ENCODE results near the gene LIN7C.

Gene LIN7C, protein sequence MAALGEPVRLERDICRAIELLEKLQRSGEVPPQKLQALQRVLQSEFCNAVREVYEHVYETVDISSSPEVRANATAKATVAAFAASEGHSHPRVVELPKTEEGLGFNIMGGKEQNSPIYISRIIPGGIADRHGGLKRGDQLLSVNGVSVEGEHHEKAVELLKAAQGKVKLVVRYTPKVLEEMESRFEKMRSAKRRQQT

DNA sequence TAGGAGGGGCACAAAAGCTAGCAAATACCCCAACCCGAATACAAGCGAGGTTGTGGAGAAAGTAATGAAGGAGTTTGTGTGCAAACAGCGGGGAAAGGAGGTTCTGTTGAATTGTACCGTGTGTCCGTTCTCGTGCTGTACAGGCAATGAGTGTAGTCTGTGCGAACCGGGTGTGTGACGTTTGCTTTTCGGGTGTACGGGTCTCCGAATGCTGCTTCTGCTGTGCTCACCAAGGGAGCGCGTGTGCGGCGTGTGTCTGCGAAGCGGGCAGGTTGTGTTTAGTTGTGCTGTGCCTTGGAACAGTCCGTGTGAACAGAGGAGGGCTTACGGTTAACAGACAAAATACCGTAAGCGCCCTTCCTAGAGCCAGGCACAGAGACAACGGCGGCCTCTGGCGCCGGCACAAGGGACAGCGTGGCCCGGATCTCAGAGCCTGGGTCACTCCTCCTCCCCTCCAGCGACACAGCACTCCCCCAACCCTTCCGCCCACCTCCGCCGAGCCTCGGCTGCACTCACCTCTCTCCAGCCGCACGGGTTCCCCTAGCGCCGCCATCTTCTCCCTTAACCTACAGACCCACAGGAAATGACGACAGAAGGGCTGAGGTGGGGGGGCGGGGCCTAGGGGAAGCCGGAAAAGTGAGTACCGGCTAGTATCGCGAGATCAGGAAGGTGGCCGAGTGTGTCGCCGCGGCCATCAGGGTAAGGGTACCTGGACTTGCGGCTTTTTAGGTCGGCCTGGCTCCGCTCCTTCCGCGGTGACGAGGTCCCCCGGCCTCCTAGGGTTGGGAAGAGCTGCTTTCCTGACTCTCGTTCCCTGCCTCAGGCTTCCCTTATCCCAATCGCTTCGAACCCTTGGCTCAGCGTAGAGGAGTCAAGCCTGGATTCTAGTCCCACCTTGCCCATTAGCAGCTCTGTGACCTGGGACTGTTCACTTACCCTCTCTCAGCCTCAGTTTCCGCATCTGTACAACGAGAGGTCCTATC is at the start of gene LIN7C:
TSS of gene LIN7C (minus strand) at position 570 of the 983 bp plus-strand sequence. CDS start at position 553, 17 bp downstream.
- Mint-ChIP-seq H3K36me3 (peaks cover 9% of the 10 kb centered on the region), H3K9me3 (peaks cover 3% of the 10 kb centered on the region)

DNA sequence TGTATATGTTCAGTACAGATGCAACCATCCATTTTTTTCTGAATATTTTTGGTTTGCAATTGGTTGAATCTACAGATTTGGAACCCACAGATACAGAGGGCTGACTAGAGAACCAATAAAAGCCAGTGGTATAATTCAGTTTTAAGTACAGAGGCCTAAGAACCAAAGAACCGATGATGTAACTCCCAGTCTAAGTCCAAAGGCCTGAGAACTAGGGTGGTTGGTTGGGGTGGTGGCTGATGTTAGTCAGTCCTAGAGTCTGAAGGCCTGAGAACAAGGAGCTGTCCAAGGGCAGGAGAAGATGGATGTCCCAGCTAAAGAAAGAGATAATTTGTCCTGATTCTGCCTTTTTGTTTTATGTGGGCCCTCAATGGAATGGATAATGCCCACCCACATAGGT is 48.7 kb upstream of the LIN7C start:
- ATAC-seq (ENCODE audit: low read depth), result no peak
- Mint-ChIP-seq H3K27ac (no peak overlapping the region), H3K9me3 (peaks cover 1% of the 10 kb centered on the region), H3K4me1 (no peaks in the 10 kb centered on the region), H3K4me3 (no peak overlapping the region), H3K36me3 (no peaks in the 10 kb centered on the region), H3K27me3 (peaks cover 3% of the 10 kb centered on the region)
- DNase-seq (ENCODE audit: low spot score in 2 of 2), result no peak

More for the DNA sequence above, at the start of gene LIN7C:
- DNase-seq (ENCODE audit: low spot score in 2 of 2), result peak; percentile 77 to 86
- ATAC-seq (ENCODE audit: low read depth), result peak; percentile 90
- Mint-ChIP-seq H3K4me3 (peak within 1 kb of the TSS; percentile 100), H3K4me1 (peaks cover 25% of the 10 kb centered on the region), H3K27ac (peak within 1 kb of the TSS; percentile 96), H3K27me3 (no peaks in the 10 kb centered on the region)

DNA sequence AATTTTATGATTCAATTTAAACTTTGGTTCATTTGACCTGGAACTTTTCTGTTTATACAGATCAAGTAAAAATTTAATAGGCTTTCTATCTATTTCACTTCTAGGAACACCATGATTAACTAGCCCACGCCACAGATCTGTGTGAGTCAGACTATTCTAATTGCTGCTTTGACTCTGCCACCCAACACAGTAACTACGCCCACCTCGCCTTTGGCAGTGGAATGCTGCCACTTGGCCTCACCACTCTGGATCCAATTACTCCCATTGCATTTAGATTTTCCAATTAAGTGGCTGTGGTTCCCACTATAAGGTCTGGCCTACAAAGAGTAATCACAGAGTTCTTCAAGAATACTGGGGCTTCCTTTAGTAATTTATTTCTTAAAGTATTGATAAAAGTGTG is 46.6 kb upstream of the LIN7C start:
- H3K36me3 Mint-ChIP-seq, result no peaks in the 10 kb centered on the region
- no peak overlapping the region for H3K27ac Mint-ChIP-seq
- no peak for ATAC-seq (ENCODE audit: low read depth)
- DNase-seq (ENCODE audit: low spot score in 2 of 2), result no peak
- H3K27me3 Mint-ChIP-seq, result no peaks in the 10 kb centered on the region
- no peak overlapping the region for H3K4me3 Mint-ChIP-seq
- H3K4me1 Mint-ChIP-seq, result no peaks in the 10 kb centered on the region
- H3K9me3 Mint-ChIP-seq, result no peaks in the 10 kb centered on the region

DNA sequence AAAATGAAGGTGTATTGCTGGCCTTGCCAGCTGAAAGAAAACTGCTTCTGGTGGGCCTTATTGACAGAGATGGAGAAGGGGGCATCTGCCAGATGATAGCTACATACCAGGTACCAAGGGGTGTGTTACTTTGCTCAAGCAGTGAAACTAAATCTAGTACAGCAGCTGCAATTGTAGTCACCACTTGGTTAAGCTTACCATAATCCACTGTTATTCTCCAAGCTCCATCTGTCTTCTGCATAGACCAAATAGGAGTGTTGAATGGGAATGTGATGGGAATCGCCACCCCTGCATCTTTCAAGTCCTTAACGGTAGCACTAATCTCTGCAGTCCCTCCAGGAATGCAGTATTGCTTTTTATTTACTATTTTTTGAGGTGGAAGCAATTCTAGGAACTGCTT is 45.8 kb upstream of the LIN7C start:
- H3K4me1 Mint-ChIP-seq, result no peaks in the 10 kb centered on the region

DNA sequence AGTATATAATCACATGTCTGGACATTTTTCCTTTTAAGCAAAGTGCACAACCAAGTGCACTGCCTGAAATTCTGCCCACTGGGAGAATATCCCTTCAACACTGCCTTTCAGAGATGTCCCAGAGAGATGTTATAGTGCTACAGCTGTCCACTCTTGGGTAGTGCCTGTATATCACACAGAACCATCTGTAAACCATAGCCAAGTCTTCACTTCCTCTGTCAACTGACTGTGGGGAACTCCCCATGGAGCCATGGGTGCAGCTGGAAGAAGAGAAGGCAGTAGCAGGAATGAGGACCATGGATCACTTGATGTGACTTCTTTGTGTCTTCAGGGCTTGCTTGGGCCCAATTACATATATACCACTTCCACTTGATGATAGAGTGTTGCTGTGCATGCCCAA is 44.6 kb upstream of the LIN7C start:
- Mint-ChIP-seq H3K4me3 (no peak overlapping the region), H3K36me3 (no peaks in the 10 kb centered on the region), H3K27me3 (no peaks in the 10 kb centered on the region), H3K9me3 (no peaks in the 10 kb centered on the region), H3K4me1 (no peaks in the 10 kb centered on the region), H3K27ac (no peak overlapping the region)
- DNase-seq (ENCODE audit: low spot score in 2 of 2) (no peak), ATAC-seq (ENCODE audit: low read depth) (no peak)

More for the DNA sequence above, 45.8 kb upstream of the LIN7C start:
- no peaks in the 10 kb centered on the region for H3K36me3 Mint-ChIP-seq
- H3K9me3 Mint-ChIP-seq, result no peaks in the 10 kb centered on the region
- no peak overlapping the region for H3K27ac Mint-ChIP-seq
- DNase-seq (ENCODE audit: low spot score in 2 of 2), result no peak
- ATAC-seq (ENCODE audit: low read depth), result no peak
- no peak overlapping the region for H3K4me3 Mint-ChIP-seq
- no peaks in the 10 kb centered on the region for H3K27me3 Mint-ChIP-seq

DNA sequence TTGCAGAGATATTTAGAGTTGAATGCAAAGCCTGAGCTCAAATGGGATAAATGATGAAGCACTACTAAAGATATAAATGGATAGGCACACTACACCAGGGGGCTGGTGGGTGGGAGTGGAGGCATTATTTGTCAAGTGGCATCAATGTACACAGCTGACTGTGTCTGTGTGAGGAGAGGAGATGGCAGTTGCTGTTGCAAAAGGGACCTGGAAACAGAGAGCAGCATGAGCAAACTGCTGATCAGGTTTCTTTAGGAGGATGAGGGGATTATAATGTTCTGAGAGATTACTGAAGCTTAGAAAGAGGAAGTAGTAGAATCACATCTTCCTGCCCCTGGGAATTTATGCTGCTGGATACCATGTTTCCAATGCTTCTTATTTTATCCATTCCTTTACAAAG is 39.4 kb upstream of the LIN7C start:
- ATAC-seq (ENCODE audit: low read depth) (no peak), DNase-seq (ENCODE audit: low spot score in 2 of 2) (no peak)
- no peaks in the 10 kb centered on the region for H3K27me3 Mint-ChIP-seq
- H3K4me3 Mint-ChIP-seq, result no peak overlapping the region
- H3K36me3 Mint-ChIP-seq, result peaks cover 5% of the 10 kb centered on the region
- no peaks in the 10 kb centered on the region for H3K9me3 Mint-ChIP-seq
- H3K27ac Mint-ChIP-seq, result no peak overlapping the region
- peaks cover 4% of the 10 kb centered on the region for H3K4me1 Mint-ChIP-seq

DNA sequence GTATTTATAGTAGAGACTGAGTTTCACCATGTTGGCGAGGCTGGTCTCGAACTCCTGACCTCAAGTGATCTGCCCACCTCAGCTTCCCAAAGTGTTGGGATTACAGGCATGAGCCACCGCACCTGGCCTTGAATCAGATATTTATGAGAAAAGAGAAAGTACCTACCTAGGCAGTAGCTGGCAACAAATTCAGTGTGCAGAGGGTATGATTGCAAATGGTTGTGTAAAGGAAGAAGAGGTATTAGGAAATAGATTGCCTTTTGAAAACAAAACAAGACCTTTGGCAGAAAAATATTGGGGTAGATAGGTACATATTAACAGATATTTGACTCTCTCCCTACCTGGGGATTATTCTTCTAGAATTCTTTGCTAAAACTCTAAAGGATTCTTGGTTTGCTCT is 38.5 kb upstream of the LIN7C start:
- H3K27ac Mint-ChIP-seq, result no peak overlapping the region
- H3K36me3 Mint-ChIP-seq, result peaks cover 5% of the 10 kb centered on the region
- ATAC-seq (ENCODE audit: low read depth) (no peak), DNase-seq (ENCODE audit: low spot score in 2 of 2) (no peak)
- H3K4me3 Mint-ChIP-seq, result no peak overlapping the region
- no peaks in the 10 kb centered on the region for H3K9me3 Mint-ChIP-seq
- peaks cover 4% of the 10 kb centered on the region for H3K4me1 Mint-ChIP-seq
- no peaks in the 10 kb centered on the region for H3K27me3 Mint-ChIP-seq

DNA sequence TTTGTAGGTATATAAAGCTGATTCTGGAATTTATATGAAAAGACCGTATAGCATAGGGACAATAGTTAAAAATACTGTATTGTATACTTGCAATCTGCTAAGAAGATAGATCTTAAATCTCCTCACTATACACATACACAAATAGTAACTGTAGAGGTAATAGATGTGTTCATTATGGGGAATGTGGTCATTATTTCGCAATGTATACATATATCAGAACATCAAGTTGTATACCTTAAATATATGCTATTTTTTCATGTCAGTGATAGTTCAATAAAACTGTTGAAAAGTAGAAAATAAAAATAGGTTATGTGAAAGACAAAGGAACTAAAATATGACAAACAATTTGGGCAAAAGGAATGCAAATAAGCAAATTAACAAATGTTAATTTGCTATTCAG is 35.2 kb upstream of the LIN7C start:
- DNase-seq (ENCODE audit: low spot score in 2 of 2), result no peak

DNA sequence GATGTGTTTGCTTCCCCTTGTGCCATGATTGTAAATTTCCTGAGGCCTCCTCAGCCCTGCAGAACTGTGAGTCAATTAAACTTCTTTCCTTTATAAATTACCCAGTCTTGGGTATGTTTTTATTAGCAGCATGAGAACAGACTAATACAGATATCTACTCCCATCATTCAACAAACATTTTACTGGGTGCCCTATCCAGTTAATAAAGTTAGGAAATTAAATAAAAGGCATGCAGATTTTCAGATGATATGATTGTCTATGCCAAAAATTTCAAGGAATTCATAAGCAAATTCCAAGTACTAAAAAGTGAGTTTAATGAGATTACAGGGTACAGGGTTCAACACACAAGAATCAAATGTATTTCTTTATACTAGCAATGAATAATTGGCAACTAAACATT is 33.5 kb upstream of the LIN7C start:
- no peaks in the 10 kb centered on the region for H3K9me3 Mint-ChIP-seq

More for the DNA sequence above, 35.2 kb upstream of the LIN7C start:
- Mint-ChIP-seq H3K36me3 (peaks cover 7% of the 10 kb centered on the region), H3K9me3 (no peaks in the 10 kb centered on the region), H3K27ac (no peak overlapping the region), H3K4me3 (no peak overlapping the region), H3K4me1 (peaks cover 4% of the 10 kb centered on the region), H3K27me3 (no peaks in the 10 kb centered on the region)
- no peak for ATAC-seq (ENCODE audit: low read depth)

DNA sequence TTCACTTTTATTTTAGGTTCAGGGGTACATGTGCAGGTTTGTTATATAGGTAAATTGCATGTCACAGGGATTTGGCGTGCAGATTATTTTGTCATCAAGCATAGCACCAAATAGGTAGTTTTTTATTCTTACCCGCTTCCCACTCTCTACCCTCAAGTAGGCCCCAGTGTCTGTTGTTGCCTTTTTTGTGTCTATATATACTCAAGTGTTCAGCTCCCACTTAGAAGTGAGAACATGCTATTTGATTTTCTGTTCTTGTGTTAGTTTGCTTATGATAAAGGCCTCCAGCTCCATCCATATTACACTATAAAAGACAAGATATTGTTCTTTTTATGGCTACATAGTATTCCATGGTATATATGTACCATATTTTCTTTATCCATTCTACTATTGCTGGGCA is 28.5 kb upstream of the LIN7C start:
- DNase-seq (ENCODE audit: low spot score in 2 of 2), result no peak
- no peak for ATAC-seq (ENCODE audit: low read depth)
- Mint-ChIP-seq H3K9me3 (no peaks in the 10 kb centered on the region), H3K27ac (no peak overlapping the region), H3K27me3 (no peaks in the 10 kb centered on the region), H3K4me1 (peaks cover 3% of the 10 kb centered on the region), H3K4me3 (no peak overlapping the region), H3K36me3 (peaks cover 2% of the 10 kb centered on the region)

More for the DNA sequence above, 33.5 kb upstream of the LIN7C start:
- H3K4me1 Mint-ChIP-seq, result no peaks in the 10 kb centered on the region
- DNase-seq (ENCODE audit: low spot score in 2 of 2), result no peak
- no peaks in the 10 kb centered on the region for H3K27me3 Mint-ChIP-seq
- peaks cover 7% of the 10 kb centered on the region for H3K36me3 Mint-ChIP-seq
- ATAC-seq (ENCODE audit: low read depth), result no peak
- H3K27ac Mint-ChIP-seq, result no peak overlapping the region
- no peak overlapping the region for H3K4me3 Mint-ChIP-seq

DNA sequence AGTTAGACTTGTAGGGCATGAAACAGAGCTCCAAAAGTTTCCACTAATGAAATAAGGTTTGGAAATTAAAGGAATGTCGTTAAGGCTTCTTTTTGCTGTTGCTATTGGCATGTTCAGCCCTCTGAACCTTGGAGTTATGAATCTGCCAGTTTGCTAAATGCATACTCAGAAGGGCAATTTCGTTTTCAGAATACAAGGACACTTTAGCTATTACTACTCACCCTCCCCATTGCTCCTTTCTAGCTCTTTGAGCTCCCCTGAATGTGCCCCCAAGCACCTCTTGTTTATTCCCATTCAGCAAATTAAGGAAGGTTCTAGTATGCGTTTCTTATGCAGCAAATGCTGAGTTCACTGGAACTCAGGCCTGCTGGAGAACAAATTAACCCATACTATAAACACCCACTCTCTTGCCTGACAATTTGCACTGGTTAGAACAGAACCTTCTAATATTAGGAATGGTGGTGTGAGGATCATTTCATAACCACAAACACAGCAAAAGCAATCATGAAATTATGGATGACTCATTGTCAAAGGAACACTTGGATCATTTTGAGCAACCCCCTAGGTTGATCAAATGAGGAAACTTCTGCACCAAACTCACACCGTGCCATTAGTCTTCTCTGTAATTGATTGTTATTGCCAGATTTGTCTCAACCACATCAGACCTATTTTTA is 26.2 kb upstream of the LIN7C start:
- peaks cover 3% of the 10 kb centered on the region for H3K4me1 Mint-ChIP-seq
- no peak overlapping the region for H3K4me3 Mint-ChIP-seq
- H3K27me3 Mint-ChIP-seq, result no peaks in the 10 kb centered on the region
- H3K36me3 Mint-ChIP-seq, result no peaks in the 10 kb centered on the region
- no peak for DNase-seq (ENCODE audit: low spot score in 2 of 2)
- no peak overlapping the region for H3K27ac Mint-ChIP-seq
- H3K9me3 Mint-ChIP-seq, result no peaks in the 10 kb centered on the region
- ATAC-seq (ENCODE audit: low read depth), result no peak

DNA sequence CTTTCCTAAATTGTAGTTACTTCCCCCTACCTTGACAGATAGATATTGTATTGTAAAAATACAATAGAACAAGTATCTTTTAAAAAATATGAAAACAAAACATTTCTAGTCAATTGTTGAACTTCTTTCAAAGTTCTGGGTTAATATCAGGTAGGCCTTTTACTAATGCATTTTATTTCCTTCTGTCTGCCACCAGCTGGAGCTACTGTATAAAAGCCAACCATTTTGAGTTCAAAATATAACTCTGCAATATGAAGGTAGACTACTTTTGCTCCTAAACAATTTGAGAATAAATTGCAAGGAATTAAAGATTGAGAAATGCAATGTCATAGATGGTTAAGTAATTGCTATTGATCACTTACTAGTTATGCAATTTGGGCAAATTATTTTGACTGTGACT is 22.1 kb upstream of the LIN7C start:
- Mint-ChIP-seq H3K36me3 (no peaks in the 10 kb centered on the region), H3K9me3 (no peaks in the 10 kb centered on the region), H3K27me3 (peaks cover 5% of the 10 kb centered on the region), H3K4me1 (no peaks in the 10 kb centered on the region), H3K27ac (no peak overlapping the region), H3K4me3 (no peak overlapping the region)
- no peak for ATAC-seq (ENCODE audit: low read depth)
- DNase-seq (ENCODE audit: low spot score in 2 of 2), result no peak

DNA sequence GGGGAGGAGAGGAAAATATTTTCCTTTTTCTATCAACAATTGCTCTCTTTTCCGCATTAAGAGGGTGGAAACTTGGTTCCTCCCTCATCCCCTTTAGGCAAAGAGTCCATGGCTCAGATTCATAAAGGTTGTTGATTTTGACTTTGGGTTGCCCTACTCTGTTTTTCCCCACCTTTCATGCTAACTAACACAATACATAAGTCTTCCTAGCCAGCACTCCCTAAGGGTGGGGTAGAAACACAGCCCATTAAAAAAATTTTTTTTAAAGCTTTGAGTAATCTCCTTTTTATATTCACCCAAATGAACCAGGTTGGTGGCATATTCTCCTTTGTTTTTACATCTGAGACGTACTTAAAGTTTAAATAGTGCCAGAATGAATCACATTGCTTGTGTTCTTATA is 20.0 kb upstream of the LIN7C start:
- Mint-ChIP-seq H3K9me3 (no peaks in the 10 kb centered on the region), H3K27ac (no peak overlapping the region), H3K4me3 (no peak overlapping the region), H3K4me1 (no peaks in the 10 kb centered on the region), H3K36me3 (no peaks in the 10 kb centered on the region), H3K27me3 (peaks cover 5% of the 10 kb centered on the region)
- no peak for ATAC-seq (ENCODE audit: low read depth)
- DNase-seq (ENCODE audit: low spot score in 2 of 2), result no peak

DNA sequence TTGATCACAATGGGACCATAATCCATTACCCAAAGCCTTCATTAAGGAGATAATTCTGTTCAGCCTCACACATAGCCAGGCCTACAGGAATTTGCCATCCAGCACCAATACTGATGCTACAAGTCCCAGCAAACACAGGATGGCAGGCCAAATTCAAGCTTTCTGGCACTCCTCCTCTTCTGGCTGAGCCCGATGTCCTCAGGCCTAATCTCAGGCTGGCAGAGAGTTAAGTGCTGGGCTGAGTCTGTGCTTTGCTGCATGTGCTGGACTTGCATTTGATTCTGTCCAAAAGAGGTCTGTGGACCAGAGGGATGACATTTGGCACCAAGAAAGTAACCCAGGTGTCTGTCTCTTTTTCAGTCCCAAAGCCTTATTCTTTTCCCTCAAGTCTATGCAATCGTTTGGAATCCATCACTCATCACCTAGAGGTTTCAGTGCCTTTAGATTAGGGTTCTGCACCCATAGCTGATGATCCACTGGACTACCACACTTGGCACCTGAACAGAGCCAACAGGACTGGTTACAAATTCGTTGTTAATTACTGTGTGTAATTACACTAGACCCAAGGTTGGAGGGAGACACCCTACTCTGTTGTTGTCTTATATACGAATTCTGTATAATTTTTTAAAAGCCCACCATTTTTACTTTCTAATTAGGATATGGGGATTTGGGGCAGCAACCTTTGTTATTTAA is 19.4 kb upstream of the LIN7C start:
- Mint-ChIP-seq H3K36me3 (no peaks in the 10 kb centered on the region), H3K27ac (no peak overlapping the region), H3K27me3 (peaks cover 5% of the 10 kb centered on the region), H3K4me1 (no peaks in the 10 kb centered on the region), H3K4me3 (no peak overlapping the region), H3K9me3 (no peaks in the 10 kb centered on the region)
- no peak for DNase-seq (ENCODE audit: low spot score in 2 of 2)
- no peak for ATAC-seq (ENCODE audit: low read depth)

All from memory B cell (primary cell).